Kidney (tissue), 14 donors: Measurements from ENCODE around the gene KLK8. TPM values are rescaled to one million over a fixed set of nuclear protein-coding genes. Genes with fewer than 3 reads are reported as not detected.

Experiments
- DNase-seq, 5 donors: peaks; one replicate each; pipeline ENCODE4 v3.0.0-alpha.2; 2013 to 2020
- FAIRE-seq: peaks from 2 replicates; lab custom pipeline; 2012; peaks lifted over from hg19 to GRCh38; lab: Jason Lieb, UNC
- H3K27ac ChIP-seq, 2 donors: one replicate each; pipeline ENCODE4 v1.7.0; 2013; ENCODE audit warnings: low read depth in 2 of 2, low read length in 2 of 2, inconsistent platforms in 1 of 2
- H3K27me3 ChIP-seq: one replicate; pipeline ENCODE4 v1.7.1; 2013; ENCODE audit warnings: low read length, inconsistent platforms; ENCODE audit not compliant: control insufficient read depth, insufficient read depth
- H3K36me3 ChIP-seq, 3 donors: one replicate each; pipeline versions ENCODE4 v1.7.0 to v1.7.1; 2013; ENCODE audit warnings: low read length in 3 of 3, control low read depth in 1 of 3, inconsistent platforms in 1 of 3; ENCODE audit not compliant: insufficient read depth in 3 of 3, control insufficient read depth in 2 of 3
- H3K4me1 ChIP-seq, 3 donors: one replicate each; pipeline versions ENCODE4 v1.7.0 to v1.7.1; 2013; ENCODE audit warnings: low read length in 3 of 3, inconsistent platforms in 1 of 3, low read depth in 1 of 3; ENCODE audit not compliant: control insufficient read depth in 2 of 3, insufficient read depth in 2 of 3
- H3K4me3 ChIP-seq, 3 donors: one replicate each; pipeline versions ENCODE4 v1.7.0 to v1.8.1; 2013; ENCODE audit warnings: low read length in 3 of 3, control low read depth in 1 of 3, inconsistent platforms in 1 of 3
- H3K9ac ChIP-seq, 3 donors: one replicate each; pipeline versions ENCODE4 v1.7.0 to v1.7.1; 2013; ENCODE audit warnings: low read length in 3 of 3, control low read depth in 1 of 3, inconsistent platforms in 1 of 3
- H3K9me3 ChIP-seq, 3 donors: one replicate each; pipeline versions ENCODE4 v1.7.0 to v1.7.1; 2013; ENCODE audit warnings: low read length in 3 of 3, control low read depth in 1 of 3, inconsistent platforms in 1 of 3; ENCODE audit not compliant: control insufficient read depth in 2 of 3, insufficient read depth in 1 of 3
- CTCF ChIP-seq: IDR thresholded peaks from 3 replicates; pipeline ENCODE4 v1.5.1; 2012; ENCODE audit warnings: mild to moderate bottlenecking, moderate library complexity, borderline replicate concordance; ENCODE audit not compliant: insufficient read depth; ENCODE audit errors: extremely low read depth
- intact Hi-C: fragments of 100-400 bp; cut with DNase I; formaldehyde crosslinking; loops from one replicate; pipeline ENCODE4 v1.11.1; 2022
- polyA plus RNA-seq: library from polyadenylated mRNA; stranded (reverse); fragments of 350-450 nt; fragmentation: Illumina TruSeq; extraction: RNeasy Lipid Tissue Mini Kit (QIAGEN cat#74804); gene quantifications from one replicate; pipeline ENCODE4 v1.2.3, GENCODE V29; 2014; ENCODE audit warnings: low read depth, low replicate concordance; ENCODE audit not compliant: insufficient read depth
- total RNA-seq: library from RNA; stranded (reverse); fragmentation: NEBNext Ultra II Directional; extraction: Animal tissue kit (Norgen Biotek cat#: 25700); gene quantifications from one replicate; pipeline ENCODE4 v1.2.1, GENCODE V29; 2021
- donor health status: control.
- donor health status: control.
- donor health status: control.
- donor health status: control.
- donor health status: control.
- donor health status: DM: yes; HTN: yes; CAD: no.
- donor health status: Normal renal cell carcinoma (clear cell type).

KLK8 gene
- total and polyA plus RNA-seq, 2 donors from 2014 or later: 1.3 to 4.2 TPM

GRCh38 chr19:50982186-50982585 lies 19.2 kb downstream of the KLK8 start:
- intact Hi-C loops: no loop called here
- Histone ChIP-seq H3K9me3 (no peaks in the 10 kb centered on the region), H3K27me3 (no peaks in the 10 kb centered on the region), H3K4me3 (no peak overlapping the region), H3K36me3 (no peaks in the 10 kb centered on the region), H3K9ac (no peak overlapping the region), H3K4me1 (no peaks in the 10 kb centered on the region), H3K27ac (no peak overlapping the region)
- no peak for TF ChIP-seq CTCF
- no peak for FAIRE-seq
- no peak for DNase-seq

GRCh38 chr19:50981587-50982146 lies 19.7 kb downstream of the KLK8 start:
- no peak overlapping the region for H3K4me3 ChIP-seq
- intact Hi-C loops: no loop called here
- no peaks in the 10 kb centered on the region for H3K27me3 ChIP-seq
- DNase-seq: no peak
- no peak for FAIRE-seq
- H3K27ac ChIP-seq: no peak overlapping the region
- H3K9me3 ChIP-seq: no peaks in the 10 kb centered on the region
- H3K36me3 ChIP-seq: no peaks in the 10 kb centered on the region
- no peaks in the 10 kb centered on the region for H3K4me1 ChIP-seq
- no peak for TF ChIP-seq CTCF
- H3K9ac ChIP-seq: no peak overlapping the region

- H3K9me3 ChIP-seq: no peaks in the 10 kb centered on the region
- no peaks in the 10 kb centered on the region for H3K36me3 ChIP-seq
- no peak overlapping the region for H3K27ac ChIP-seq
- no peak overlapping the region for H3K9ac ChIP-seq
- no peak for TF ChIP-seq CTCF
- DNase-seq (peak in 1 of 5 donors; percentile 13), FAIRE-seq (no peak)
- H3K4me3 ChIP-seq: no peak overlapping the region
- intact Hi-C loops: no loop called here
- no peaks in the 10 kb centered on the region for H3K4me1 ChIP-seq
- H3K27me3 ChIP-seq: no peaks in the 10 kb centered on the region
Observed at GRCh38 chr19:50980208-50980607, 21.2 kb downstream of the KLK8 start.

GRCh38 chr19:50979758-50980157 lies 21.6 kb downstream of the KLK8 start:
- FAIRE-seq: no peak
- no peak for DNase-seq

More at GRCh38 chr19:50979758-50980157, 21.6 kb downstream of the KLK8 start:
- no peak for TF ChIP-seq CTCF
- H3K27me3 ChIP-seq: no peaks in the 10 kb centered on the region
- H3K4me3 ChIP-seq: no peak overlapping the region
- H3K9ac ChIP-seq: no peak overlapping the region
- no peaks in the 10 kb centered on the region for H3K9me3 ChIP-seq
- intact Hi-C loops: no loop called here
- H3K36me3 ChIP-seq: no peaks in the 10 kb centered on the region
- no peak overlapping the region for H3K27ac ChIP-seq
- H3K4me1 ChIP-seq: no peaks in the 10 kb centered on the region
